Ishikawa (cell line): ENCODE measurements around the gene ALPG.

ENCODE experiments used
- CEBPB ChIP-seq: IDR thresholded peaks from 2 replicates; pipeline ENCODE4 v1.6.1; 2012
- CREB1 ChIP-seq: IDR thresholded peaks from 2 replicates; pipeline ENCODE4 v1.6.1; 2012; ENCODE audit warnings: low read depth
- EP300 ChIP-seq: IDR thresholded peaks from 2 replicates; pipeline ENCODE4 v1.6.1; 2012; ENCODE audit warnings: borderline replicate concordance
- FOXM1 ChIP-seq: IDR thresholded peaks from 2 replicates; pipeline ENCODE4 v1.6.1; 2012; ENCODE audit warnings: low read depth, borderline replicate concordance
- NFIC ChIP-seq: IDR thresholded peaks from 2 replicates; pipeline ENCODE4 v1.6.1; 2012
- RAD21 ChIP-seq: IDR thresholded peaks from 2 replicates; pipeline ENCODE4 v1.6.1; 2012; ENCODE audit warnings: low read depth
- TAF1 ChIP-seq: IDR thresholded peaks from 2 replicates; pipeline ENCODE4 v1.6.1; 2012; ENCODE audit warnings: low read depth, mild to moderate bottlenecking
- TCF12 ChIP-seq: IDR thresholded peaks from 2 replicates; pipeline ENCODE4 v1.6.1; 2012; ENCODE audit warnings: low read depth
- YY1 ChIP-seq: IDR thresholded peaks from 2 replicates; pipeline ENCODE4 v1.6.1; 2012; ENCODE audit warnings: low read depth
- ZBTB7A ChIP-seq: IDR thresholded peaks from 2 replicates; pipeline ENCODE4 v1.6.1; 2012; ENCODE audit warnings: low read depth
- TF ChIP-seq, protein P1 (sequence below): IDR thresholded peaks from 2 replicates; pipeline ENCODE4 v1.6.1; 2012; ENCODE audit warnings: low read depth, mild to moderate bottlenecking
- TF ChIP-seq, protein P2 (sequence below): IDR thresholded peaks from 2 replicates; pipeline ENCODE4 v1.6.1; 2012
- TF ChIP-seq, protein P3 (sequence below): IDR thresholded peaks from 2 replicates; pipeline ENCODE4 v1.6.1; 2012

DNA sequence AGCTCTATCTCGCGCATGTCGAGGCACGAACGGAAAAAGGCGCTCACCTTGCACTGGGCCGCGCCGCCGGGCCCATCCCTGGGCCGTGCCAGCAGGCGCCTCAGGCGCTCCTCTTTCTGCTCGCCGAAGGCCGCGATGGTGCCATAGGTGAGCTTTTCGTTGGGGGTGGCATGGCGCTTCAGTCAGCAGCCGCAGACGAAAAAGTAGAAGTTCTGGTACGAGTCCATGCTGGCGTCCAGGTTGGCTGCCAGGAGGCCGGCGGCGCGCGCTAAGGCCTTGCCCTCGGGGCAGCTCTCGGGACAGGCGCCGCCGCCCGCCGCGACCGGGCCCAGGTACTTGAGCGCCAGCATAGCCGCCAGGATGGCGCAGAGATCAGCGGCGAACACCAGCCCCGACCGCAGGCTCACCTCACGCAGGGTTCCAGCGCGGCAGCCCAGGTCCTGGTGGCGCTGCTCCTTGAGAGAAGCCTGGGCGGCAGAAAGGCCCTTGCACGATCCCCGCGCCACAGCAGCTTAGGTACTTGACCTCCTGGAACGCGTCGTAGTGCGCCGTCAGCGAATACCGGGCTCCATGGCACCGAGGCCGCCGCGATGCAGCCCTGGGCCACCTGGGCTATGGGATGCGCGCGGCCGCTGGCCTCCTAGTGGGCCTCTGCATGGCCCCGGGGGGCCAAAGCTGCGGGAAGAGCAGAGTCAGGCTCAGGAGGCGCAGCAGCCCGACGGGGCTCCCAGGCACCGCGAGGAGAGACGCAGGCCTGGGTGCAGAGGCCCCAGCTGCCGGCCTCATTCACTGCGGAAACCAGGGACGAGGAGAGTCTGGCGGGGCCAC is 12.8 kb downstream of the ALPG start:
- TF ChIP-seq RAD21 (no peak), CREB1 (no peak), EP300 (no peak), TAF1 (no peak), CEBPB (no peak), TCF12 (no peak), NFIC (no peak), YY1 (no peak), ZBTB7A (no peak), FOXM1 (no peak)
- TF ChIP-seq, protein P1, sequence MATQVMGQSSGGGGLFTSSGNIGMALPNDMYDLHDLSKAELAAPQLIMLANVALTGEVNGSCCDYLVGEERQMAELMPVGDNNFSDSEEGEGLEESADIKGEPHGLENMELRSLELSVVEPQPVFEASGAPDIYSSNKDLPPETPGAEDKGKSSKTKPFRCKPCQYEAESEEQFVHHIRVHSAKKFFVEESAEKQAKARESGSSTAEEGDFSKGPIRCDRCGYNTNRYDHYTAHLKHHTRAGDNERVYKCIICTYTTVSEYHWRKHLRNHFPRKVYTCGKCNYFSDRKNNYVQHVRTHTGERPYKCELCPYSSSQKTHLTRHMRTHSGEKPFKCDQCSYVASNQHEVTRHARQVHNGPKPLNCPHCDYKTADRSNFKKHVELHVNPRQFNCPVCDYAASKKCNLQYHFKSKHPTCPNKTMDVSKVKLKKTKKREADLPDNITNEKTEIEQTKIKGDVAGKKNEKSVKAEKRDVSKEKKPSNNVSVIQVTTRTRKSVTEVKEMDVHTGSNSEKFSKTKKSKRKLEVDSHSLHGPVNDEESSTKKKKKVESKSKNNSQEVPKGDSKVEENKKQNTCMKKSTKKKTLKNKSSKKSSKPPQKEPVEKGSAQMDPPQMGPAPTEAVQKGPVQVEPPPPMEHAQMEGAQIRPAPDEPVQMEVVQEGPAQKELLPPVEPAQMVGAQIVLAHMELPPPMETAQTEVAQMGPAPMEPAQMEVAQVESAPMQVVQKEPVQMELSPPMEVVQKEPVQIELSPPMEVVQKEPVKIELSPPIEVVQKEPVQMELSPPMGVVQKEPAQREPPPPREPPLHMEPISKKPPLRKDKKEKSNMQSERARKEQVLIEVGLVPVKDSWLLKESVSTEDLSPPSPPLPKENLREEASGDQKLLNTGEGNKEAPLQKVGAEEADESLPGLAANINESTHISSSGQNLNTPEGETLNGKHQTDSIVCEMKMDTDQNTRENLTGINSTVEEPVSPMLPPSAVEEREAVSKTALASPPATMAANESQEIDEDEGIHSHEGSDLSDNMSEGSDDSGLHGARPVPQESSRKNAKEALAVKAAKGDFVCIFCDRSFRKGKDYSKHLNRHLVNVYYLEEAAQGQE, result no peak
- TF ChIP-seq, protein P2, sequence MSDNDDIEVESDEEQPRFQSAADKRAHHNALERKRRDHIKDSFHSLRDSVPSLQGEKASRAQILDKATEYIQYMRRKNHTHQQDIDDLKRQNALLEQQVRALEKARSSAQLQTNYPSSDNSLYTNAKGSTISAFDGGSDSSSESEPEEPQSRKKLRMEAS, result no peak
- TF ChIP-seq, protein P3, sequence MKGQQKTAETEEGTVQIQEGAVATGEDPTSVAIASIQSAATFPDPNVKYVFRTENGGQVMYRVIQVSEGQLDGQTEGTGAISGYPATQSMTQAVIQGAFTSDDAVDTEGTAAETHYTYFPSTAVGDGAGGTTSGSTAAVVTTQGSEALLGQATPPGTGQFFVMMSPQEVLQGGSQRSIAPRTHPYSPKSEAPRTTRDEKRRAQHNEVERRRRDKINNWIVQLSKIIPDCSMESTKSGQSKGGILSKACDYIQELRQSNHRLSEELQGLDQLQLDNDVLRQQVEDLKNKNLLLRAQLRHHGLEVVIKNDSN, result no peak
